Hematopoietic multipotent progenitor cell treated with erythropoietin and hydrocortisone succinate and interleukin-3 and kit ligand, for 17 days (in vitro differentiated cells): ENCODE data around the gene TSHZ3.

ENCODE experiments used
- DNase-seq: peaks from one replicate; pipeline ENCODE4 v3.0.0-alpha.2; 2015; ENCODE audit warnings: low spot score

TSHZ3 gene

GRCh38 chr19:31226151-31226935 is 122.9 kb downstream of the TSHZ3 start:
- DNase-seq: no peak
